SU-DHL-6 (cell line): ENCODE results near the gene TJP1.

Experiments
- H2AFZ ChIP-seq: fragments of 200-600 bp; sonication (generic); 2 replicates; pipeline ENCODE4 v1.6.1; 2014; ENCODE audit warnings: low read depth, mild to moderate bottlenecking, moderate library complexity, mixed read lengths, antibody characterized with exemption, low read length; ENCODE audit not compliant: severe bottlenecking
- H3F3A ChIP-seq: fragments of 200-600 bp; shearing (Covaris generic); 2 replicates; pipeline ENCODE4 v1.6.0; 2016; ENCODE audit warnings: antibody characterized with exemption, mild to moderate bottlenecking; ENCODE audit not compliant: insufficient read depth
- H3K27ac ChIP-seq: fragments of 200-600 bp; sonication (generic); 2 replicates; pipeline ENCODE4 v1.5.1; 2016; ENCODE audit warnings: low read depth, mild to moderate bottlenecking, low read length, moderate library complexity, mixed read lengths
- H3K27me3 ChIP-seq: fragments of 200-600 bp; sonication (generic), shearing (Covaris generic); 2 replicates; pipeline ENCODE4 v1.6.0; 2014; ENCODE audit warnings: mild to moderate bottlenecking, low read length
- H3K36me3 ChIP-seq: fragments of 200-600 bp; sonication (generic); 2 replicates; pipeline ENCODE4 v1.6.1; 2014; ENCODE audit warnings: mild to moderate bottlenecking, low read length, mixed read lengths
- H3K4me2 ChIP-seq: fragments of 300-600, 200-600 bp; shearing (Covaris generic), sonication (generic); 2 replicates; pipeline ENCODE4 v1.6.0; 2014; ENCODE audit warnings: low read length, low read depth, mild to moderate bottlenecking; ENCODE audit not compliant: poor library complexity, severe bottlenecking
- H3K4me3 ChIP-seq: fragments of 200-600 bp; sonication (generic); 2 replicates; pipeline ENCODE4 v1.5.1; 2014; ENCODE audit warnings: antibody characterized with exemption, low read length, mild to moderate bottlenecking, mixed read lengths; ENCODE audit not compliant: insufficient read depth, poor library complexity, severe bottlenecking
- H3K79me2 ChIP-seq: fragments of 200-600 bp; sonication (generic); 2 replicates; pipeline ENCODE4 v1.6.1; 2014; ENCODE audit warnings: mild to moderate bottlenecking, low read length, moderate library complexity; ENCODE audit not compliant: insufficient read depth
- H3K9ac ChIP-seq: fragments of 200-600 bp; sonication (generic); 2 replicates; pipeline ENCODE4 v1.7.0; 2014; ENCODE audit warnings: mild to moderate bottlenecking, low read length
- H3K9me2 ChIP-seq: fragments of 200-600 bp; sonication (generic); replicated peaks from 2 replicates; pipeline ENCODE4 v1.6.1; 2014; ENCODE audit warnings: low read length; ENCODE audit not compliant: insufficient read depth
- H3K9me3 ChIP-seq: fragments of 200-600 bp; sonication (generic); 2 replicates; pipeline ENCODE4 v1.6.1; 2014; ENCODE audit warnings: low read length, mixed read lengths; ENCODE audit not compliant: insufficient read depth
- H4K20me1 ChIP-seq: fragments of 200-600 bp; sonication (generic); 2 replicates; pipeline ENCODE4 v1.6.1; 2014; ENCODE audit warnings: low read depth, mild to moderate bottlenecking, antibody characterized with exemption, low read length, moderate library complexity, mixed read lengths
- EZH2phosphoT487 ChIP-seq: fragments of 200-600 bp; sonication (generic), shearing (Covaris generic); conservative IDR thresholded peaks from 2 replicates; pipeline ENCODE4 v1.6.1; 2018; ENCODE audit warnings: mild to moderate bottlenecking, antibody characterized with exemption, low read length, moderate library complexity, mixed read lengths
- TF ChIP-seq, protein P1 (sequence below): fragments of 200-600 bp; sonication (generic); IDR thresholded peaks from one replicate; pipeline ENCODE4 v1.5.1; 2017; ENCODE audit warnings: antibody characterized with exemption, mild to moderate bottlenecking, low read length, moderate library complexity; ENCODE audit not compliant: insufficient read depth, poor library complexity, severe bottlenecking

TJP1 gene

DNA sequence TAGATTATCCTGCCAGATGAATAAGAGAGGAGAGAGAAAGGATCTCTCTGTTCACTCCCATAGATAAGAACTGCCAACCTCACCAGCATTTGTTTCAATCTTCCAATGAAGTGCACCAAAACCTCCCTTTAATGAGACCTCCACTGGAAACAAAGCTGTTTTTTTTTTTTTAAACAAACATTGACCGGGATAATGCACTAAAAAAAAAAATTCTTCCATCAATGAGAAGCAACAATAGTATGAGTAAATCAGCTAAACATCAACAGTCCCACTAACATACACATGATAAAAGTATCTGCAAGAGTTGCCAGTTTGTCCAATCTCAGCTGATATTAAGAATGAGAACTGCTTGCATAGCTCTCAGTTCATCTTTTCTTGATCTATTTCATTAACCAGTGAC is 19.9 kb downstream of the TJP1 start:
- no peaks in the 10 kb centered on the region for H3K36me3 ChIP-seq
- TF ChIP-seq, protein P1, sequence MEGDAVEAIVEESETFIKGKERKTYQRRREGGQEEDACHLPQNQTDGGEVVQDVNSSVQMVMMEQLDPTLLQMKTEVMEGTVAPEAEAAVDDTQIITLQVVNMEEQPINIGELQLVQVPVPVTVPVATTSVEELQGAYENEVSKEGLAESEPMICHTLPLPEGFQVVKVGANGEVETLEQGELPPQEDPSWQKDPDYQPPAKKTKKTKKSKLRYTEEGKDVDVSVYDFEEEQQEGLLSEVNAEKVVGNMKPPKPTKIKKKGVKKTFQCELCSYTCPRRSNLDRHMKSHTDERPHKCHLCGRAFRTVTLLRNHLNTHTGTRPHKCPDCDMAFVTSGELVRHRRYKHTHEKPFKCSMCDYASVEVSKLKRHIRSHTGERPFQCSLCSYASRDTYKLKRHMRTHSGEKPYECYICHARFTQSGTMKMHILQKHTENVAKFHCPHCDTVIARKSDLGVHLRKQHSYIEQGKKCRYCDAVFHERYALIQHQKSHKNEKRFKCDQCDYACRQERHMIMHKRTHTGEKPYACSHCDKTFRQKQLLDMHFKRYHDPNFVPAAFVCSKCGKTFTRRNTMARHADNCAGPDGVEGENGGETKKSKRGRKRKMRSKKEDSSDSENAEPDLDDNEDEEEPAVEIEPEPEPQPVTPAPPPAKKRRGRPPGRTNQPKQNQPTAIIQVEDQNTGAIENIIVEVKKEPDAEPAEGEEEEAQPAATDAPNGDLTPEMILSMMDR, result no peak
- no peaks in the 10 kb centered on the region for H4K20me1 ChIP-seq
- no peaks in the 10 kb centered on the region for H3K9me2 ChIP-seq
- no peak overlapping the region for H3K27ac ChIP-seq
- no peaks in the 10 kb centered on the region for H3K79me2 ChIP-seq
- H3K9me3 ChIP-seq, result no peaks in the 10 kb centered on the region
- no peak overlapping the region for H3K4me2 ChIP-seq
- H3K27me3 ChIP-seq, result no peaks in the 10 kb centered on the region
- no peaks in the 10 kb centered on the region for H3F3A ChIP-seq
- H2AFZ ChIP-seq, result no peak overlapping the region
- H3K4me3 ChIP-seq, result no peak overlapping the region
- no peak overlapping the region for H3K9ac ChIP-seq

DNA sequence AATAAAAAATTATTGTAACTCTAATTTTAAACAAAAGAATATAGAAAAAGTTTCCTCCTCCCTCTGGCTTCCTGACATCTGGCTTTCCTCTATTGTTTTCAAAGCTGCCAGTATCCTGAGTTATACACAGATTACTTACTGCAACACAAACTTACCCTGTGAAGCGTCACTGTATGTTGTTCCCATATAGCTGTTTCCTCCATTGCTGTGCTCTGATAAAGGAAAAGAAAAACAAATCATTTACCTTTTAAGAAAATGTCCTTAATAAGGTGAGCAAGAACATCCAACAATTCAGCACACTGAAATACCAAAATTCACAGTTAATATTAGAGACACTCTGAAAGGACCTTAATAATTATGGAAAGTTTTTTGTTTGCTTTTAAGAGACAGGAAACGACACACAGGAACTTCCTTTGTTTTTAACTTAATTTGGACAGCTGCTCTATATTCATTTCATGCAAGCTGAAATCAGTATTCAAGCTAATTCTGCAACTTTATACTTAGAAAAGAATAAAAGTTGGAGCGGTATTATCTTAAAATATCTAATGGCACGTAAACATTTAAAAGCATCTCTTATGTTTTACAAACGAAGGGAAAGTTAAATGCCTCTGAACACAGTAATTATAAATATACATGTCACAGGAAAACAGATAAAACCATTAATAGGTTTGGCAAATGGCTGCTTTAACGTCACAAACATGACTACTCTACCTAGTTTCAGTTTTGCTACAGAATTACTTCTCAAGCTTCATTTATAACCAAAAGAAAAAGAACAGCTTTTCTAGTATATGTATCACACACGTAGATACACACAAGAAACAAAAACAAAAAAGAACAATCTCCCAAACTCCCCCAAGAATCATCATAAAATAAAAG is 21.5 kb downstream of the TJP1 start:
- Histone ChIP-seq H4K20me1 (no peaks in the 10 kb centered on the region), H3K27ac (no peak overlapping the region), H3K9me2 (no peaks in the 10 kb centered on the region), H3K27me3 (no peaks in the 10 kb centered on the region), H3K4me2 (no peak overlapping the region), H2AFZ (no peak overlapping the region), H3K9ac (no peak overlapping the region), H3K79me2 (no peaks in the 10 kb centered on the region), H3K36me3 (no peaks in the 10 kb centered on the region), H3F3A (no peaks in the 10 kb centered on the region), H3K9me3 (no peaks in the 10 kb centered on the region), H3K4me3 (no peak overlapping the region)
- no peak for TF ChIP-seq EZH2phosphoT487
- TF ChIP-seq, protein P1, result no peak

DNA sequence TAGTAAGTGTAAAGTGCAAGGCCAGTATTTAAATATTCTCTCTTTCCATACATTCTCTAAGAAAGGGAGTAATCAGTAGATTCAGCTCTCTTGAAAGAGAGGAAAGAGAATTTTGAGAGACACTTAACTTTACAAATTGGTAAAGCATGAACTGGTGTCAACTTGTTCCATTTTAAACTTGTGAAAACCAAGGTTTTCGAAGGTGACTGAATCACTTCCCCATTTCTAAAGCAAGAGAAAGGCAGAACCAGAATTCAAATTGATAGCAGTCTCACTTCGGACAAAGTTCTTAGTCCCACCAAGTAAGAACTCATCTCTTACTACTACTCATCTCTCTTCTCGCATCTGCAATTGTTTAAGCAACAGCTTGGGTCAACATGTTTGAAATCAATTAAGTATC is 22.4 kb downstream of the TJP1 start:
- H3K36me3 ChIP-seq, result no peaks in the 10 kb centered on the region
- TF ChIP-seq, protein P1, result no peak
- TF ChIP-seq EZH2phosphoT487, result no peak
- no peak overlapping the region for H2AFZ ChIP-seq
- no peak overlapping the region for H3K4me2 ChIP-seq
- no peaks in the 10 kb centered on the region for H3K79me2 ChIP-seq
- no peaks in the 10 kb centered on the region for H3K9me2 ChIP-seq
- no peak overlapping the region for H3K9ac ChIP-seq
- H4K20me1 ChIP-seq, result no peaks in the 10 kb centered on the region
- H3K27ac ChIP-seq, result no peak overlapping the region
- no peaks in the 10 kb centered on the region for H3K9me3 ChIP-seq
- no peaks in the 10 kb centered on the region for H3F3A ChIP-seq
- H3K4me3 ChIP-seq, result no peak overlapping the region
- no peaks in the 10 kb centered on the region for H3K27me3 ChIP-seq
